GM12865 (cell line): ENCODE measurements around the gene DYNLRB1.

Experiments used
- DNase-seq: peaks from one replicate; pipeline ENCODE4 v3.0.0; 2010; ENCODE audit warnings: low read depth
- H3K4me3 ChIP-seq: 2 replicates; pipeline ENCODE4 v1.5.1; 2011; ENCODE audit warnings: mild to moderate bottlenecking, low read depth, low read length, control low read depth
- TF ChIP-seq, protein P1 (sequence below): IDR thresholded peaks from 2 replicates; pipeline ENCODE4 v1.5.1; 2011; ENCODE audit warnings: low read length, control low read depth, low read depth, inconsistent platforms; ENCODE audit not compliant: insufficient read depth; ENCODE audit errors: missing control alignments

The DYNLRB1 gene

DNA sequence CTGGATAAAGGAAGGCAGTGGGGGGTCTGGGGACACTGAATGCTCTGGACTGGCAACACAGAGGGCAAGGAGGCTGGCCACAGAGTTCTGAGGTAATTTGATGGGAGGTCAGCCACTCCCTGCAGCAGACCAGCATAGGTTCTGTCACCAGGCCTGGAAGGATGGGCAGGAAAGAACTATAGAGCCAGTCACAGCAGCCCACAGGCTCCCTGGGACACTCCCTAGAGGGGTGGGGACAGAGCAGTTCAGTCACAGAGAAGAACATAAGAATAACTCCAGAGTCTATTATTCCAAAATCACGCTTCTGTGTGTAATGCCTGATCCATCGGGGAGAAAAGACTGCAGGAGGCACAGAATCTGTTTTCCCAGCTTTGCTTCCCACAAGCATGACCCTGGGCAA, 19.6 kb downstream of the DYNLRB1 start:
- no peak overlapping the region for H3K4me3 ChIP-seq
- DNase-seq: no peak
- TF ChIP-seq, protein P1, sequence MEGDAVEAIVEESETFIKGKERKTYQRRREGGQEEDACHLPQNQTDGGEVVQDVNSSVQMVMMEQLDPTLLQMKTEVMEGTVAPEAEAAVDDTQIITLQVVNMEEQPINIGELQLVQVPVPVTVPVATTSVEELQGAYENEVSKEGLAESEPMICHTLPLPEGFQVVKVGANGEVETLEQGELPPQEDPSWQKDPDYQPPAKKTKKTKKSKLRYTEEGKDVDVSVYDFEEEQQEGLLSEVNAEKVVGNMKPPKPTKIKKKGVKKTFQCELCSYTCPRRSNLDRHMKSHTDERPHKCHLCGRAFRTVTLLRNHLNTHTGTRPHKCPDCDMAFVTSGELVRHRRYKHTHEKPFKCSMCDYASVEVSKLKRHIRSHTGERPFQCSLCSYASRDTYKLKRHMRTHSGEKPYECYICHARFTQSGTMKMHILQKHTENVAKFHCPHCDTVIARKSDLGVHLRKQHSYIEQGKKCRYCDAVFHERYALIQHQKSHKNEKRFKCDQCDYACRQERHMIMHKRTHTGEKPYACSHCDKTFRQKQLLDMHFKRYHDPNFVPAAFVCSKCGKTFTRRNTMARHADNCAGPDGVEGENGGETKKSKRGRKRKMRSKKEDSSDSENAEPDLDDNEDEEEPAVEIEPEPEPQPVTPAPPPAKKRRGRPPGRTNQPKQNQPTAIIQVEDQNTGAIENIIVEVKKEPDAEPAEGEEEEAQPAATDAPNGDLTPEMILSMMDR: no peak

DNA sequence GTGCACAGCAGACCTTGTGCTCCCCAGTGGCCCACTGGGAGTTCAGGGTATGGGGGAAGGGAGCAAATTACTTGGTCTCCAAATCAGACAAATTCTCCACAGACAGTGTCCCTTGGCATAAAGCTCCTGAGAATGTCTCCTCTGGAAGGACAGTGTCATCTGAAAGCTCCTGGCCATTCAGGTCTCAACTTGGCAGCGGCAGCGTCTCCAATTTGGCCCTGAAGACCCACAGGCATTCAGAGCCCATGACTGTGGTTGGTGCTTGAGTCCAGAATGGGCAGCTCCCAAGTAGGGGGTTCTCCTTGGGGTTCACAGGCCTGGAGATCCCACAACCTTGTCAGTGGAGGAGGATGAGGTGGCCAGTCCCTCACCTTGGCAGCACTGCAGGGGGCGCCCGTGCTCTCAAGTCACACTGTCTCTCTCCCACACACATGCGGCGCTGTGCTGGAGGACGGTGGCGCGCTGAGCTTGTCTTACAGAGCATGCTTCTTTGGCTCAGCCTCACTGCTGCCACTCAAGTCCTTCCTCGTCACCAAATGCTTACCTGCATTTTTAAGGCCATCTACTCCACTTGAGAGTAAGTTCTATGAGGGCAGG, 20.7 kb downstream of the DYNLRB1 start:
- H3K4me3 ChIP-seq: no peak overlapping the region
- DNase-seq: peak; percentile 83
- TF ChIP-seq, protein P1: peak; percentile 80

DNA sequence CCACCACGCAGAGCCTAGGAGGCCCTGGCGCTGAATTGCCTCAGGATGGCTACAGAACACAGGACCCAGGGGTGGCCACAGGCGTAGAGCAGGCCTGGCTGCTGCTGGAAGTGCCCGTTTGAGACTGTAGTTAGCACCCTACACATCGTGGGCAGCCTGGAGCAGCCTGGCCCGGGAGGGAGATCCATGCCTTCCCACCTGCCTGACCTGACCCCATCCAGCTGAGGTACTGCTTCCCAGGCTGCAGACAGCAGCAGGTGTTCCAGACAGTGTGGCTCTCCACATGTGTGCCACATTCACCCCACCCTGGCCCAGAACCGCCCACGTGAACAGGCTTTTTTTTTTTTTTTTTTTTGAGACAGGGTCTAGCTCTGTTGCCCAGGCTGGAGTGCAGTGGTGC, 21.4 kb downstream of the DYNLRB1 start:
- DNase-seq: no peak
- H3K4me3 ChIP-seq: no peak overlapping the region
- TF ChIP-seq, protein P1: no peak

DNA sequence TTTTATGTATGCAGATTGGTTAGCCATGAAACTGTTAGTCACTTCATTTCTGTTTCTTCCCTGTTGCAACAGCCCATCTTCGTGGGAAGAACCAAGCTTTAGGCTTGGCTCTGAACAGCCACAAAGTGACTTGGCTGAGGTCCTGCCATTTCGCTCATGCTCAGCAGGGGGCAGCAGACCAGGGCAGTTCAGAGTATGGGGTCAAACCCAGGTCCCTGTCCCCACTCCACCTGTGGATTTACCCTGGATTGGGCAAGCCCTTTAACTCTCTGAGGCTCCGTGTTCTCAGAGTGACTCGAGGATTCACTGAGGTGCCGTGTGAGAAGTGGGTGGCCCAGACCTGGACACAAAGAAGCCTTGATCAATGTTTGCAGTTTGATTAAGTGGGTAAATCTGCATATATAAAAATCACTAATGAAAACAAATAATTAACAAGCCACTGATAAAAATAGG, 22.5 kb downstream of the DYNLRB1 start:
- DNase-seq: peak; percentile 67
- TF ChIP-seq, protein P1: peak; percentile 88
- H3K4me3 ChIP-seq: no peak overlapping the region

DNA sequence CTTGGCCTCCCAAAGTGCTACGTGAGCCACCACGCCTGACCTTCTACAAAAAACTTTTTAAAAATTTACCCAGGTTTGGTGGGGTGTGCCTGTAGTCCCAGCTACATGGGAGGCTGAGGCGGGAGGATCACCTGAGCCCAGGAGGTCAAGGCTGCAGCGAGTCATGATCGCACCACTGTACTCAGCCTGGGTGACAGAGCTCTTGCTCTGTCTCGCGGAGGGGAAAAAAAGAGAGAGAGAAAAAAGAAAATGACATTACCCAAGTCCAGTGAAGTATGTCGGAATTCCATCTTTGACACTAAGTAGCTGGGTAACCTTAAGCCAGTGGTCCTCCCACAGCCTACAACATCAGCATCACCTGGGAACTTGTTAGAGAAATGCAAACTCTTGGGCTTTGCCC, 23.5 kb downstream of the DYNLRB1 start:
- DNase-seq: no peak
- H3K4me3 ChIP-seq: no peak overlapping the region
- TF ChIP-seq, protein P1: no peak

DNA sequence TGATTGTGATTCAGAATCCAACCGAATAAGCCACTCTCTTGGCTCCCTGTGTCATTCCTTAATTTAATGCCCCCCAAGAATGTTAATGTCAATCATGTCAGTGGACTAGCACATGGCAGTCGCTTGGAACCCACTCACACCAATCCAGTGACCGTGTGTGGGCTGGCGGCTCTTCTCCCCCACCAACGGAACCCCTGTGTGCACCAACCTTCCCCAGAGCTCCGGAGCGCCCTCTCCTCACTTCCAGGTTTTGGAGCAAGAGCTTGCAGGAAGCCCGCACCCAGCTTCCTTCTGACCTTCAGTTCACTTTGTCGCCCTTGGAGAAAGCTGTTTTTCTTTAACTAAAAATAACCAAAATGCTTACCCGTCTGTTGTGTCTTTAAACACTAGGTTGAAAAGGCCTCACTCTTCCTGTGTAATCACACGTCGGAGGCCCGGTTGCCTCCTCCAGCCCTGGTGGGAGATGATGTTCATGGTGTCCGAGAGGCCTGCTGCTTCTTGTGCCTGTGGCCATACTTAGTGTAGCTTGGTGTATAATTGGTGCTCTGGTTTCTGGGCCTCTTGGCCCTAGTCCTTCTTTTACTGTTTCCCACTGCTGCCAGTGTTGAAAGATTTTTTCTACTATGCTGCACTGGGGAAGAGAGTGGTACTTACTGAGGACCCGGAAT, 24.5 kb downstream of the DYNLRB1 start:
- TF ChIP-seq, protein P1: no peak
- no peak overlapping the region for H3K4me3 ChIP-seq
- DNase-seq: no peak
